HG02642 (cell line): ENCODE data around the gene VAPB.
"Not testable (repeated sequence)": the region's sequence is repeated elsewhere in the genome, so short reads cannot be mapped to it uniquely, and the experiment has no call there.

ENCODE experiments used
- ATAC-seq: cut with Tn5 transposase; IDR thresholded peaks from one replicate; pipeline ENCODE4 v1.9.1; 2021; ENCODE audit warnings: mild to moderate bottlenecking; ENCODE audit not compliant: unreplicated experiment, poor library complexity

VAPB gene

DNA sequence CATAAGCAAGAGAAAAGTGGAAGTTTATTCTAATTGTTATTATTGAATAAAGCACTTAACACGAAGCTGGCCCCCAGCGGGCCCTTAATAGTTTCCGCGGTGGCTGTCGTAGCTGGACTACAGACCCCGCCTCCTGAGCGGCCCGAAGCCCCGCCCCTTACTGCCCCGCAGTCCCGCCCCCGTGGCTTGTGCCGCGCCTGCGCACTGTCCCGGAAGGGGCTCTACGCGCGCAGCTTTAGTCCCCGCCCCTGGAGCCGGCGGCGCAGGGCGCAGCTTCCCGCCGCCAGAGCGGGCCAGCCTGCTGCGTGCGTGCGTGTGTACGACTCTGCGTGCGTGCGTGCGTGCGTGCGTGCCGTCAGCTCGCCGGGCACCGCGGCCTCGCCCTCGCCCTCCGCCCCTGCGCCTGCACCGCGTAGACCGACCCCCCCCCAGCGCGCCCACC lies at the start of gene VAPB:
TSS of gene VAPB (plus strand) at position 348 of the 442 bp plus-strand sequence. CDS start 231 bp downstream, outside the sequence.
- peak; percentile 99 for ATAC-seq

GRCh38 chr20:58339741-58340140 lies 49.3 kb upstream of the VAPB start:
- no peak for ATAC-seq

GRCh38 chr20:58340151-58340550 lies 48.9 kb upstream of the VAPB start:
- ATAC-seq = no peak

DNA sequence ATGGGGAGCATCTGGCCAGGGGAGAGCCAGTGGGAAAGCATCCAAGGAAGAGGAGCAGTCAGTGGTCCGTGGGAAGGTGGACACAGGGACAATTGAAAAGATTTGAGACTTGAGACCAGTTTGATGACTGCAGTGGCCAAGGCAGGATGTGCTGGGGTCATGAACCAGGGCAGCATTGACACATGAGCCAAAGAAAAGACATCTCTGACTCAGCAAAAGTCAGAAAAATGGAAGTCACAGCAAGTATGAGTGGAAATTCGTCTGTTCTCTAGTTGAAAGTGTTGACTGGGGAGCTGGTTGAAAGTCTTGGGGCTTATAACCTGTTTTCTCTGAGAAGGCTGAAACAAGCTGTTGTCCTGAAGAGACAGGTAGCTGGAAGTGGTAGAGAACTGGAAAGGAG lies 48.2 kb upstream of the VAPB start:
- no peak for ATAC-seq

DNA sequence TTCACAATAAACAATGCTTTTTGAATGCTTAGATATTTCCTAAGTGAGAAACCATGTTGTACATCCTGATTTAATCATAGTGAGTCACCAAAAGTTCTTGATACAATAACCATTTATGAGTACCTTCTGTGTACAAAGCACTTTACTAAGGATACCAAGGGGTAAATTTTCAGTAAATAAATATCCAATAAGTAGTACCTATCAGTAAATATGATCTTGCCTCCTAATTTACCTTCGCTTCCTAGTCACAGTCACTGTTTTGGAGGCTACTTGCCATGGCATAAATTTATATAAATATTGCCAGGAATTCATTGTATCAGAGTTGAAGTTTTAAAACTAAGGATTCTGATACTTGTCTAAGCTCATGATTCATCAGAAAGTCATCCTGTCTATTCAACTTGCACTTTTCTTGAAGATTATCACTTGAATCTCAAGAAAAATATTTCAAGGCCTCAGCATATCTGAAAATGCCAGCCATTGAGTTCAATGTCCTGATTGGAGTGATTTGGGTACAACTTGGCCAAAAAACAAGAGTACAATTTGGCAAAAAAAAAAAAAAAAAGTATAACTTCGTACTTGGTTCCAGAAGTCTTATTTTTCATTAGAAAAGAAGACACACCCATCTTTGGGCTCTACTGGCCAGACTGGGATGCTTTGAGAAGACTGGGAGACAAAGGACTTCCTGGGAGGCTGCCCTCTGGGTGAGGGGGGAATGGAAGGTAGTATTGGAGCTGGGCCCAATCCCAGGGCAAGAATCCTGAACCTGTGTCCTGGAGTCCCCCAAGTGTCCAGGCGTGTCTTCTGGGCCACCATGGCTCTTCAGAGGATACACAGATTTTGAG lies 46.7 kb upstream of the VAPB start:
- no peak for ATAC-seq

DNA sequence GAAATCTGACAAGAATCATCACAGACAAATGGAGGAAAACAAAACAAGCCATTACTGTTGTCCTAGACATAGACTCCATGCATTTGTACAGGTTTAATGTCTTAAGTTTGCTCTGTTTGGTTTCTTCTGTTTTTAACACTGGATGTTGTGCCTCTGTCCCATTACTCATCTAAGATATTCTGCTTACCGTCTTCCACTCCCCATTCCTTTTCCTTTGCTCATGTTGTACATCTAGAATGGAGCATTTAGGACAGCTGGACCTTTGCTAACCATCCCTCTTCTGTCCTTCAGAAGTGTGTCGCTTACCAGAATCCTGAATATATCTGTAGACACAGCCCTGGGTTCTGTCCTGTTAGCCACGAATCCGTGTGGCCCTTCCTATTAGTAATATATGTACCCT lies 44.3 kb upstream of the VAPB start:
- ATAC-seq = no peak

DNA sequence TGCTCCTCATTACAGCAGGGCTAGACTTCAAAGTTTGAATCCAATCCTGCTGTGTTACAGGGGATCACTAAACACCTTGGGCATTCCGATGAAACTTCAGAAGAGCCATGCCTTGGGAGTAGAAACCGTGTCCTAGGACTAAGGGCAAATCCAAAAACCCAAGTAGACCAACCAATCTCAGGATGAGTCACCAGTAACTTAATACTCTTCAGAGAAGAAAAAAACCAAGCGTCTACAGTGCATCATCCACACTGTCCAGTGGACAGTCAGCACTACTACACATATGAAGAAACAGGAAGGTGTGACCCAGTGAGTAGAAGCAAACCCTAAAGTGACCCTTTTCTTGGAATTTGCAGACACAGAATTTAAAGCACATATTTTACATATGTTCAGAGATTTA lies 39.5 kb upstream of the VAPB start:
- ATAC-seq = no peak

DNA sequence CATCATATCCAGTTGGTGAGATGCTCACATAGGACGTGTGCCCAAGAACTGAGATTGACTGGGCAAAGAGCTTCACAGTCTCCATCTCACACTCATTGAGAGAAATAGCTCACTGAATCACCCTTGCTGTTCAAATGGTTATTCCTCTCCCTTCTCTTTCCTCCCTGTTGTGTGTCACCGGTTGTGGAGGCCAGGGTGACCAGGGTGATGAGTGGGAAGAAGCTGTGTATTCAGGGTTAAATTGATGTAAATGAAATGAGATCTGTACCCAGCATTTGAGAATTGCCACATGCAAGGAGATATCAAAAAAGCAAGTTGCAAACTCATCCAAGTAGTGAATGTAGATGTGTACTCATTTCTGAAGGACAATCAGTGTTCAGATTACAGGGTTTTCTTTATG lies 36.6 kb upstream of the VAPB start:
- no peak for ATAC-seq

DNA sequence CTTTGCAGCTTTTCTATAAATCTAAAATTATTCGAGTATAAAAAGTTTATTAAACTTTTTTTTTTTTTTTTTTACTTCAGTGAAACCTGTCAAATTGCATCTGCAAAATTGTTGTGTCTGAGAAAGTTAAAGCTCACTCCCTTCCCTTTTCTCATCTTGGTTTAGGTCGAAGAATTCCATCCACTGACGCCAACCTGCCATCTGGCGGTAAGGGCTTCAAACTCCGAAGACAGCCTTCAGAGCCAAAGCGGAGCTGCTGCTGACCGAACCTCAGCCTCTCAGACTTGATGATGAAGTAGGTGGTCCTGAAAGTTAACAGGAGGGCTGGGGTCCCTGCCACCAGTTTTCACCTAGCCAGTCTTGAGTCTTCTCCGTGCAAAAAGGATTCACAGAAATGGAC lies 29.6 kb upstream of the VAPB start:
- no peak for ATAC-seq

DNA sequence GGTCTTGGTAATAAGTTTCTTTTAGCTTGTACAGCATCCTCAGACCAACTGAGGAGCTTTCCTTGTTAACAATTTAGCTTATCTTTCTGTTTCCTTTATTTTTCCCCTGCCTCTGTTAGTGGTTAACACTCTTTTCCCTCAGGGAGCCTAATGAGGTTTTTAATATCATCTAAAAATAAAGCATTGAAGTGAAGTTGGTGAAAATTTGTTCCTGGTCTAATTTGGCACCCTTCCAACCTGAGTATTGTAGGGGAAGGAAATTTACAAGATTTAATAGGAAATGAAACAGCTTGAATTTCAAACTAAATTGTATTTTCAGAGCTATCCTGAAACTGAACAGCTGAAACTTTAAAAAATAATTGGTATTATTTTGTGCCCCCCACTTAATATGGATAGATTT lies 28.1 kb upstream of the VAPB start:
- no peak for ATAC-seq

GRCh38 chr20:58361481-58362205 lies 27.4 kb upstream of the VAPB start:
- no peak for ATAC-seq

GRCh38 chr20:58362206-58362516 lies 26.9 kb upstream of the VAPB start:
- ATAC-seq = no peak

DNA sequence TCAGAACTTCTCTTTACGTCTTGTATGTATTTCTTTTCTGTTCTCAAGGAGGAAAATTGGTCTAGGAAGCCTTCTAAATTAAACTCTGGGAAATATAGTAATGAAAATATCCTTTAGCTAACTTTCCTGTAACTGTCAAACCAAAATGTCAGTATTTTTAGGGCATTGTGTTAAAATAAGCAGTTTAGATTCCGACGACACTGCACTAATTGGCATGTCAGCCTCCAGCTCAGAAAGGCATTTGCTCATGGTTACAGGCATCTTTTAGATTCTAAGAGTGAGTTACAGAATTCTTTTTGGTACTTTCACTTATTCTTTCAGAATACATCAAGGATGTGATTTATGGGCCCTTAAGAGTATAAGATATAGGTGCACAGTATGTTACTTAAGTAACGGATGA lies 26.1 kb upstream of the VAPB start:
- ATAC-seq = no peak

GRCh38 chr20:58366866-58367265 lies 22.2 kb upstream of the VAPB start:
- ATAC-seq = no peak

- ATAC-seq = no peak
These were observed 16.2 kb upstream of the VAPB start for GRCh38 chr20:58372806-58373205.

GRCh38 chr20:58373296-58373695 lies 15.7 kb upstream of the VAPB start:
- not testable (repeated sequence) for ATAC-seq

DNA sequence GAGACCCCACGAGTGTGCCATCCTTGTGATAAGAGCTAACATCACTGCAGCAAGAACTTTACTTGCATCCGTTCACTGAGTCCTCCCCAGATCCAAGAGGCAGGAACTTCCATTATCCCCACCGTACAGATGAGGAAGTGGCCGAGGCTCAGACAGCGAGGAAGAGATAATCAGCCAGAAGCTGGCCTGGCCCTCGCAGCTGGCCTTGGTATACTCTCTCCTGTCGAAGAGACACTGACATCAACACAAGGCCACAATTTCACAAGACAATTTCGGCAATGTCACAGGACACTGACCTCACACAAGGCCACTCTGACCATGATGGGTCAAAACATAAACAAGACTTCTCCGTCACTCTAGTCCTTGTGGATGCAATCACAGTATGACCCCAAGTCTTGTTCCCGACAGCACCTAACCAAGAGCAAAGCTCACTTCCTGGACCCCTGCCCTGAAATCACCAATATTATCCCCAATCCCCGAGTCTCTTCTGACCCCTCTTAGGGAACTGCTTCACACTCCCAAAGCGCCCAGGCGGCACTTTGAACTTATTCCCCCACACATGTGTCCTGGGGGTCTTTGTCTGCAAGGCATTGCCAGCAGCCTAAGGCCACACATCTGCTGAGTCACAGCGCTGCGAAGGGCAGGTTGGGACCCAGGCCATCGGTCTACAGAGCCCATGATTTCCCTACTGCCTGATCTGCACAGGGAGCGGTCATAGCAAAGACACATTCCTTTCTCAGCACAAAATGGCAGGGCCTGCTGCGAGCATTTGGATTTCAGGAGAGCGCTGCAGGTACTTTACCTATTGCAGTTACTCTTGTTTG lies 14.8 kb upstream of the VAPB start:
- no peak for ATAC-seq

GRCh38 chr20:58374906-58375758 lies 13.9 kb upstream of the VAPB start:
- ATAC-seq = no peak

- ATAC-seq = no peak
These were observed 13.2 kb upstream of the VAPB start for GRCh38 chr20:58375759-58376352.

- ATAC-seq = no peak
These were observed 12.0 kb upstream of the VAPB start for GRCh38 chr20:58377017-58377416.
